SU-DHL-6 (cell line): ENCODE results near the gene CYP8B1.

Experiments used
- H2AFZ ChIP-seq: fragments of 200-600 bp; sonication (generic); 2 replicates; pipeline ENCODE4 v1.6.1; 2014; ENCODE audit warnings: low read depth, mild to moderate bottlenecking, moderate library complexity, mixed read lengths, antibody characterized with exemption, low read length; ENCODE audit not compliant: severe bottlenecking
- H3F3A ChIP-seq: fragments of 200-600 bp; shearing (Covaris generic); 2 replicates; pipeline ENCODE4 v1.6.0; 2016; ENCODE audit warnings: antibody characterized with exemption, mild to moderate bottlenecking; ENCODE audit not compliant: insufficient read depth
- H3K27ac ChIP-seq: fragments of 200-600 bp; sonication (generic); 2 replicates; pipeline ENCODE4 v1.5.1; 2016; ENCODE audit warnings: low read depth, mild to moderate bottlenecking, low read length, moderate library complexity, mixed read lengths
- H3K27me3 ChIP-seq: fragments of 200-600 bp; sonication (generic), shearing (Covaris generic); 2 replicates; pipeline ENCODE4 v1.6.0; 2014; ENCODE audit warnings: mild to moderate bottlenecking, low read length
- H3K36me3 ChIP-seq: fragments of 200-600 bp; sonication (generic); 2 replicates; pipeline ENCODE4 v1.6.1; 2014; ENCODE audit warnings: mild to moderate bottlenecking, low read length, mixed read lengths
- H3K4me2 ChIP-seq: fragments of 300-600, 200-600 bp; shearing (Covaris generic), sonication (generic); 2 replicates; pipeline ENCODE4 v1.6.0; 2014; ENCODE audit warnings: low read length, low read depth, mild to moderate bottlenecking; ENCODE audit not compliant: poor library complexity, severe bottlenecking
- H3K4me3 ChIP-seq: fragments of 200-600 bp; sonication (generic); 2 replicates; pipeline ENCODE4 v1.5.1; 2014; ENCODE audit warnings: antibody characterized with exemption, low read length, mild to moderate bottlenecking, mixed read lengths; ENCODE audit not compliant: insufficient read depth, poor library complexity, severe bottlenecking
- H3K79me2 ChIP-seq: fragments of 200-600 bp; sonication (generic); 2 replicates; pipeline ENCODE4 v1.6.1; 2014; ENCODE audit warnings: mild to moderate bottlenecking, low read length, moderate library complexity; ENCODE audit not compliant: insufficient read depth
- H3K9ac ChIP-seq: fragments of 200-600 bp; sonication (generic); 2 replicates; pipeline ENCODE4 v1.7.0; 2014; ENCODE audit warnings: mild to moderate bottlenecking, low read length
- H3K9me2 ChIP-seq: fragments of 200-600 bp; sonication (generic); replicated peaks from 2 replicates; pipeline ENCODE4 v1.6.1; 2014; ENCODE audit warnings: low read length; ENCODE audit not compliant: insufficient read depth
- H3K9me3 ChIP-seq: fragments of 200-600 bp; sonication (generic); 2 replicates; pipeline ENCODE4 v1.6.1; 2014; ENCODE audit warnings: low read length, mixed read lengths; ENCODE audit not compliant: insufficient read depth
- H4K20me1 ChIP-seq: fragments of 200-600 bp; sonication (generic); 2 replicates; pipeline ENCODE4 v1.6.1; 2014; ENCODE audit warnings: low read depth, mild to moderate bottlenecking, antibody characterized with exemption, low read length, moderate library complexity, mixed read lengths
- CTCF ChIP-seq: fragments of 200-600 bp; sonication (generic); IDR thresholded peaks from one replicate; pipeline ENCODE4 v1.5.1; 2017; ENCODE audit warnings: antibody characterized with exemption, mild to moderate bottlenecking, low read length, moderate library complexity; ENCODE audit not compliant: insufficient read depth, poor library complexity, severe bottlenecking
- EZH2phosphoT487 ChIP-seq: fragments of 200-600 bp; sonication (generic), shearing (Covaris generic); conservative IDR thresholded peaks from 2 replicates; pipeline ENCODE4 v1.6.1; 2018; ENCODE audit warnings: mild to moderate bottlenecking, antibody characterized with exemption, low read length, moderate library complexity, mixed read lengths

The CYP8B1 gene

GRCh38 chr3:42895580-42895868 lies 19.8 kb upstream of the CYP8B1 start:
- Histone ChIP-seq H3F3A (no peaks in the 10 kb centered on the region), H3K79me2 (no peaks in the 10 kb centered on the region), H3K9ac (no peak overlapping the region), H3K27me3 (no peaks in the 10 kb centered on the region), H3K27ac (no peak overlapping the region), H3K9me3 (no peaks in the 10 kb centered on the region), H2AFZ (no peak overlapping the region), H3K4me3 (no peak overlapping the region), H3K9me2 (no peaks in the 10 kb centered on the region), H4K20me1 (no peaks in the 10 kb centered on the region), H3K4me2 (no peak overlapping the region), H3K36me3 (no peaks in the 10 kb centered on the region)
- TF ChIP-seq CTCF (no peak), EZH2phosphoT487 (no peak)

- H4K20me1 ChIP-seq = no peaks in the 10 kb centered on the region
- TF ChIP-seq CTCF (no peak), EZH2phosphoT487 (no peak)
- no peaks in the 10 kb centered on the region for H3K9me2 ChIP-seq
- no peak overlapping the region for H3K27ac ChIP-seq
- H3K4me3 ChIP-seq = no peak overlapping the region
- no peaks in the 10 kb centered on the region for H3K9me3 ChIP-seq
- H3K27me3 ChIP-seq = no peaks in the 10 kb centered on the region
- no peak overlapping the region for H3K4me2 ChIP-seq
- no peaks in the 10 kb centered on the region for H3K36me3 ChIP-seq
- no peaks in the 10 kb centered on the region for H3F3A ChIP-seq
- no peak overlapping the region for H3K9ac ChIP-seq
- H2AFZ ChIP-seq = no peak overlapping the region
- H3K79me2 ChIP-seq = no peaks in the 10 kb centered on the region
Observed at GRCh38 chr3:42894698-42895579, 19.3 kb upstream of the CYP8B1 start.

GRCh38 chr3:42892807-42893206 lies 17.1 kb upstream of the CYP8B1 start:
- Histone ChIP-seq H3K27me3 (no peaks in the 10 kb centered on the region), H3K9me2 (no peaks in the 10 kb centered on the region), H3K4me2 (no peak overlapping the region), H4K20me1 (no peaks in the 10 kb centered on the region), H3K9me3 (no peaks in the 10 kb centered on the region), H3K36me3 (no peaks in the 10 kb centered on the region), H3K79me2 (no peaks in the 10 kb centered on the region), H3F3A (no peaks in the 10 kb centered on the region), H2AFZ (no peak overlapping the region), H3K9ac (no peak overlapping the region), H3K4me3 (no peak overlapping the region), H3K27ac (no peak overlapping the region)
- TF ChIP-seq EZH2phosphoT487 (no peak), CTCF (no peak)
